Retinal pigment epithelial cell (primary cell): ENCODE measurements around the gene MYLK2.

Experiments used
- DNase-seq: peaks from one replicate; pipeline ENCODE4 v3.0.0-alpha.2; 2010; ENCODE audit warnings: low read depth
- H3K4me3 ChIP-seq: 2 replicates; pipeline ENCODE4 v1.5.1; 2011; ENCODE audit warnings: mild to moderate bottlenecking, low read length, control low read depth, moderate library complexity
- TF ChIP-seq, protein P1 (sequence below): conservative IDR thresholded peaks from 2 replicates; pipeline ENCODE4 v1.5.1; 2011; ENCODE audit warnings: low read depth, low read length, control low read depth, inconsistent platforms

MYLK2 gene

DNA sequence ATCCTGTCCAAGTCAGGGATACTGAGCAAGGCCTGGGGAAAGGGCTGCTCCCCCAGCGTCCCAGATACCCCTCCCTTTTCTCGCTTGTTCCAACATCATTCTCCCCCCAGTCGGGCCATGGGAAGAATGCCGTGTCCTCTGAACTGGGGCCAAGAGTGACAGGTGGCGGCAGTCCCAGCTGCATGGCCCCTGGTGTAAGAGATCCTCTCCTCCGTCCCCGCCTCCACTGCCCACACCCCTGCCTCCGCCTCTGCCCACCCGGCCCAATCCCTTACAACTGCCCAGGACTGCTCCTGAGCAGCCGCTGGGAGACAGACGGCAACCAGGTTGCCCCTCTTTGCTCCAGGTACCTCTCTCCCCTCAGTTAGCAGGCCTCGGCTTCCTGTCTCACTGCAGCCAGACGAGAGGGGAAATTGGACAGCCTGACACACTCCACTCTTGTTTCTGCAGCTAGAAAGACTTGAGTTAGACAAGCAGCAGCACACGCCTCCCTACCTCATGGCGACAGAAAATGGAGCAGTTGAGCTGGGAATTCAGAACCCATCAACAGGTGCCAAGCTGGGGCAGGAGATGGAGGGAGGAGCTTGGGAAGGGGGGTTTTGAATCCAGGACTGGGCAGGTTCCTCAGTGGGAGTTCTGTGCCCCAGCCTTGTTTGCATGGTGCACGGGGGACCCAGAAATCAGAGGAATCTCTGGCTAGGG is at the start of gene MYLK2:
TSS of gene MYLK2 (plus strand) at position 274 of the 702 bp plus-strand sequence. CDS start at position 499, 225 bp downstream.
- no peak within 1 kb of the TSS for H3K4me3 ChIP-seq
- TF ChIP-seq, protein P1, sequence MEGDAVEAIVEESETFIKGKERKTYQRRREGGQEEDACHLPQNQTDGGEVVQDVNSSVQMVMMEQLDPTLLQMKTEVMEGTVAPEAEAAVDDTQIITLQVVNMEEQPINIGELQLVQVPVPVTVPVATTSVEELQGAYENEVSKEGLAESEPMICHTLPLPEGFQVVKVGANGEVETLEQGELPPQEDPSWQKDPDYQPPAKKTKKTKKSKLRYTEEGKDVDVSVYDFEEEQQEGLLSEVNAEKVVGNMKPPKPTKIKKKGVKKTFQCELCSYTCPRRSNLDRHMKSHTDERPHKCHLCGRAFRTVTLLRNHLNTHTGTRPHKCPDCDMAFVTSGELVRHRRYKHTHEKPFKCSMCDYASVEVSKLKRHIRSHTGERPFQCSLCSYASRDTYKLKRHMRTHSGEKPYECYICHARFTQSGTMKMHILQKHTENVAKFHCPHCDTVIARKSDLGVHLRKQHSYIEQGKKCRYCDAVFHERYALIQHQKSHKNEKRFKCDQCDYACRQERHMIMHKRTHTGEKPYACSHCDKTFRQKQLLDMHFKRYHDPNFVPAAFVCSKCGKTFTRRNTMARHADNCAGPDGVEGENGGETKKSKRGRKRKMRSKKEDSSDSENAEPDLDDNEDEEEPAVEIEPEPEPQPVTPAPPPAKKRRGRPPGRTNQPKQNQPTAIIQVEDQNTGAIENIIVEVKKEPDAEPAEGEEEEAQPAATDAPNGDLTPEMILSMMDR, result no peak
- no peak for DNase-seq

DNA sequence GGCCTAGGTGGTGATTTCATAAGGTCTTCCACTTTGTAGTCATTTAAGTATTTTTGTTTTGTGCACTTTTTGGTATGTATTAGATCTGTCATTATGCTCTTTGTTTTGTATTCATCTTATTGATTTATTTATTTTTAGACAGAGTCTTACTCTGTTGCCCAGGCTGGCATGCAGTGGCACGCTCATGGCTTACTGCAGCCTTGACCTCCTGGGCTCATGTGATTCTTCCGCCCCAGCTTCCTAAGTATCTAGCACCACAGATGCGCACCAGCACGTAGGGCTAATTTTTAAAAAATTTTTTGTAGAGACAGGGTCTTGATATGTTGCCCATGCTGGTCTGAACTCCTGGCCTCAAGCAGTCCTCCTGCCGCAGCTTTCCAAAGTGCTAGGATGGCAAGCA is 49.5 kb upstream of the MYLK2 start:
- DNase-seq, result no peak
- no peak overlapping the region for H3K4me3 ChIP-seq
- TF ChIP-seq, protein P1, result no peak

DNA sequence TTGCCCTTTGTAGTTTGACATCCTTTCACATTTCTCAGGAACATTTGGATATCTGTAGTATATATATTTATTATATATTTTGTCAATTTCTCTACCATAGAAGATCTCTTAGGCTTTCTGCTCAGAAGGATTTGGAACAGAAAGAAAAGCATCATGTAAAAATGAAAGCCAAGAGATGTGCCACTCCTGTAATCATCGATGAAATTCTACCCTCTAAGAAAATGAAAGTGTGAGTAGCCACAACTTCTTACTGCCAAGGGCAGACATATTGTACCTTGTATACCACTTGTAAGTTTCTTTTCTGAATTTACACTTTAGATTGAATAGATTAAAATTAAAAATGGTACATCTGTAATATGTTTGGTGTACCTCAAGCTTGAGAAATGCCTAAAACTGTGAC is 48.9 kb upstream of the MYLK2 start:
- no peak for DNase-seq
- TF ChIP-seq, protein P1, result no peak
- no peak overlapping the region for H3K4me3 ChIP-seq

DNA sequence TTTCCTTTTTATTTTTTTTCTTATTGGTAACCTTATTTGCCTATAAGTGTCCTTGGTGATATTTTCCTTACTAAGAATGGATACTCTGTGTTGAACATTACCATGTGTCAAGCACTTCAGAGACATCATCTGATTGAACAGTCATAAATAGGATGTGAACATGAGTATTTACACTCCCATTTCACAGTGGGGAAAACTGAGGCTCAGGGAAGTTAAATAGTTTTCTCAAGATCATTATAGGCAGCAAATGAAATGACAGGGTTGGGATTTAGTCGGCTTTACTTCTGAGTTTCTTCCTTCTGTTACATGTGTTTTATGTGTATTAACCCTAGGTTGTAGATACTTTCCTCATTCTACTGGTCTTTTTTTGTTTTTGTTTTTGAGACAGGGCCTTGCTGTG is 44.7 kb upstream of the MYLK2 start:
- DNase-seq, result no peak
- TF ChIP-seq, protein P1, result no peak
- no peak overlapping the region for H3K4me3 ChIP-seq

DNA sequence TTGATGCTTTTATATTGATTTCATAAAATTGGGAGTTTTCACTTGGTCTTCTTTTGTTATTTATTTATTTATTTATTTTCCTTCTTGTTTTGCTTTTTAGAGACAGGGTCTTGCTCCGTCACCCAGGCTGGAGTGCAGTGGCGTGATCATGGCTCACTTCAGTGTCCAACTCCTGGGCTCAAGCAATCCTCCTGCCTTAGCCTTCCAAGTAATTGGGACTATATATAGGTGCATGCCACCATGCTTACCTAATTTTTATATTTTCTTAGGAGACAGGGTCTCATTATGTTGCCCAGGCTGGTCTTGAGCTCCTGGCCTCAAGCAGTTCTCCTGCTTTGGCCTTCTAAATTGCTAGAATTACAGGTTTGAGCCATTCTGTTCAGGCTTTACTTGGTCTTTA is 38.3 kb upstream of the MYLK2 start:
- TF ChIP-seq, protein P1, result no peak
- DNase-seq, result no peak
- no peak overlapping the region for H3K4me3 ChIP-seq

DNA sequence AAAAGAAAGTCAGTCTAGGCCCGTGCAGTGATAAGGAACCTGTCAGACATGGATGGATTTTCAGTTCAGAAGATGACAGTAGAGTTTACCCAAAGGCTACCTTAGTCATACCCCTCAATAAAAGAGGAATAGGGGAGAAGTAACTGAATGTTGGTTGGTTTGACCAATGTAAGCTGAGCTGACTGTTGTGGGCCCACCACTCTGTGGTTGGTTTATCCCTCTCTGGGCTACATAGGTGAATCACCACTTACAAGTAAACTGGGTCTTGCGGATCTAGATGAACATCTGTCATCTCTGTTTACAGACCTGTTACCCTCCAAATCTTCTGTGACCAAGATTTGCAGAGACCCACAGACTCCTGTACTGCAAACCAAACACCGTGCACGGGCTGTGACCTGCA is 37.2 kb upstream of the MYLK2 start:
- TF ChIP-seq, protein P1, result no peak

DNA sequence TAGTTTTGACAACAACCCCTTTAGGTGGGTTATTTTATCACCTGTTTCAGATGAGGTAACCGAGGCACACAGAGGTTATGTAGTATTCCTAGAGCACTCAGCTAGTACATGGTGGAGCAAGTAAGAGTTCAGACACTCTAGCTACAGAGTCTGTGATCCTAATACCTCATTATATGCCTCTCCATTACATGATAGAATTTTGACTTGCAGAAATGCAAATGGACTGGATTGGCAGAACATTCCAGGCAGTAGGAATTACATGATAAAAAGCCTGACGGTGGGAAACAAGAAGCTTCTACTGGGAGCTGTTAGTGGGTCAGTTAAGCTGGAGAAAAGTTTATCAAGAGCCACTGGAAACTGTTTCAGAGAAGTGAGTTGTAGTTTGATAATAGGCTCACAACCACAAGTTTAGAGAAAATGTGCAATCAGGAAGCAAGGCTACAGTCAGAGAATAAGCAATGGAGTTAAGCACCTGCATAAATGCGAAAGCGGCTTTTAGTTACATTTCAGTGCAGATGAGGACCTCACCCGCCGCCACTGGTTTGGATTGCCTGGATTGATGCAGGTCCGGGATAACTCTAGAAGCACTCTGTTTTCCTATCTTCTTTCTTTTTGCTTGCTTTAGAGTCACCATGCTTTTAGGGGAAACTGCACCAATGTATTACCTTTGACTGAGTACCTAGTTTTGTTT is 34.7 kb upstream of the MYLK2 start:
- no peak for DNase-seq
- H3K4me3 ChIP-seq, result no peak overlapping the region
- TF ChIP-seq, protein P1, result no peak

More for the DNA sequence above, 37.2 kb upstream of the MYLK2 start:
- H3K4me3 ChIP-seq, result no peak overlapping the region
- DNase-seq, result no peak
